ENCODE data around the gene MCTP2. TPM values are rescaled to one million over a fixed set of nuclear protein-coding genes. Genes with fewer than 3 reads are reported as not detected.

MCTP2 gene
- total and polyA plus RNA-seq, 5 experiments from 2014 or later: 1.8 to 14.9 (median 5.6) TPM

- no peaks in the 10 kb centered on the region for H3K27me3 Mint-ChIP-seq
- H3K27ac Mint-ChIP-seq: no peak overlapping the region
- ATAC-seq: no peak
- H3K4me1 Mint-ChIP-seq: peaks cover 0 to 9% (median 0%) of the 10 kb centered on the region in 4 donors
- DNase-seq: no peak
- H3K9me3 Mint-ChIP-seq: no peaks in the 10 kb centered on the region
- H3K36me3 Mint-ChIP-seq: peaks cover 0 to 54% (median 48%) of the 10 kb centered on the region in 3 donors
- H3K4me3 Mint-ChIP-seq: no peak overlapping the region
- POLR2A ChIA-PET: no interaction called here
Observed at GRCh38 chr15:94375997-94376396, 144.6 kb downstream of the MCTP2 start.

- H3K27ac Mint-ChIP-seq: no peak overlapping the region
- no peak for ATAC-seq
- POLR2A ChIA-PET: no interaction called here
- DNase-seq: no peak
- H3K4me3 Mint-ChIP-seq: no peak overlapping the region
- no peaks in the 10 kb centered on the region for H3K27me3 Mint-ChIP-seq
- H3K9me3 Mint-ChIP-seq: no peaks in the 10 kb centered on the region
- H3K36me3 Mint-ChIP-seq: peaks cover 8 to 48% (median 44%) of the 10 kb centered on the region in 3 donors
- H3K4me1 Mint-ChIP-seq: peaks cover 0 to 23% (median 1%) of the 10 kb centered on the region in 4 donors
Observed at GRCh38 chr15:94379986-94380385, 148.6 kb downstream of the MCTP2 start.

- DNase-seq: no peak
Observed at GRCh38 chr15:94380798-94381197, 149.4 kb downstream of the MCTP2 start.

DNA sequence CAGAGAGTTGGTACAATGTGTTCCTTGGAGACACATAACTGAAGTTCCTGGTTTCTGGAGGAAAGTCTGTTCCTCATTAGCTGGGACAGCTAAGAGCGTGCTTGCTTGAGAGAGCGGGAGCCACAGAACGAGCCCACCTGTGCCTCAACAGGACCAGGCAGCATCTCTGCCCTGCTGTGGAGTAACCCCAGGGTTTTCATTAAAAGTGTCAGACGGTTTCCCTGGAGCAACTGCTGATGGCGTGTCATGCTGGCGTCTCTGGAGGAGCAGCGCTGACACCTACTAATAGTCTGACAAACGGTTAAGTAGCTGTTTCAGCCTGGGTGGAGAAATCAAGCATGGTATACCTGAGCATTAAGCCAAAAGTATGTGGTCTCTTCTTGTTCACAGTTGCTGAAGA is 150.0 kb downstream of the MCTP2 start:
- Mint-ChIP-seq H3K4me3 (no peak overlapping the region), H3K9me3 (no peaks in the 10 kb centered on the region), H3K27me3 (no peaks in the 10 kb centered on the region), H3K27ac (no peak overlapping the region), H3K36me3 (peaks cover 8 to 56% (median 44%) of the 10 kb centered on the region in 3 donors), H3K4me1 (peaks cover 0 to 24% (median 1%) of the 10 kb centered on the region in 4 donors)
- ATAC-seq: no peak
- no peak for DNase-seq
- POLR2A ChIA-PET: no interaction called here

More at GRCh38 chr15:94380798-94381197, 149.4 kb downstream of the MCTP2 start:
- no peak overlapping the region for H3K27ac Mint-ChIP-seq
- POLR2A ChIA-PET: no interaction called here
- H3K4me1 Mint-ChIP-seq: peaks cover 0 to 23% (median 1%) of the 10 kb centered on the region in 4 donors
- no peak overlapping the region for H3K4me3 Mint-ChIP-seq
- H3K9me3 Mint-ChIP-seq: no peaks in the 10 kb centered on the region
- H3K36me3 Mint-ChIP-seq: peaks cover 8 to 51% (median 43%) of the 10 kb centered on the region in 3 donors
- no peak for ATAC-seq
- H3K27me3 Mint-ChIP-seq: no peaks in the 10 kb centered on the region

GRCh38 chr15:94383041-94383440 is 151.7 kb downstream of the MCTP2 start:
- no peaks in the 10 kb centered on the region for H3K9me3 Mint-ChIP-seq
- DNase-seq (no peak), ATAC-seq (no peak)
- POLR2A ChIA-PET: no interaction called here
- H3K27ac Mint-ChIP-seq: peak overlapping the region in 1 of 10 donors; percentile 12
- H3K4me3 Mint-ChIP-seq: no peak overlapping the region
- no peaks in the 10 kb centered on the region for H3K27me3 Mint-ChIP-seq
- H3K36me3 Mint-ChIP-seq: peaks cover 8 to 55% (median 43%) of the 10 kb centered on the region in 3 donors
- H3K4me1 Mint-ChIP-seq: peaks cover 12 to 38% (median 12%) of the 10 kb centered on the region in 4 donors

DNA sequence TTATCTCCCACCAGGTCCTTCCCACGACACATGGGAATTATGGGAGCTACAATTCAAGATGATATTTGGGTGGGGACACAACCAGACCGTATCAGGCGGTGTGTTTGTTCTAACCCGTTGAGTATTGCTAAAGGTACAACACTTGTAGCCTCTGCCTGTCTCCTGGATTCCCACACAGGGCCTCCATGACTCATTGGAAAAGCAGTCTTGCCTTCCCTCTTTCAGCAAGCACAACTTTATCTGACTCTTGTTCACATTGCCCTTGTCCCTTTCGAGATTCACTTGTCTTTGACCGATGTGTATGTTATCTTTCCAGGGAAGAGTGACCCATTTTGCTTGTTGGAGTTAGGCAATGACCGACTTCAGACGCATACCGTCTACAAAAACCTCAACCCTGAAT is 152.3 kb downstream of the MCTP2 start:
- no peaks in the 10 kb centered on the region for H3K27me3 Mint-ChIP-seq
- H3K4me3 Mint-ChIP-seq: no peak overlapping the region
- peaks cover 12 to 44% (median 13%) of the 10 kb centered on the region in 4 donors for H3K4me1 Mint-ChIP-seq
- POLR2A ChIA-PET: no interaction called here
- DNase-seq (no peak), ATAC-seq (no peak)
- no peaks in the 10 kb centered on the region for H3K9me3 Mint-ChIP-seq
- H3K36me3 Mint-ChIP-seq: peaks cover 10 to 56% (median 41%) of the 10 kb centered on the region in 3 donors
- peak overlapping the region in 1 of 10 donors; percentile 12 for H3K27ac Mint-ChIP-seq

DNA sequence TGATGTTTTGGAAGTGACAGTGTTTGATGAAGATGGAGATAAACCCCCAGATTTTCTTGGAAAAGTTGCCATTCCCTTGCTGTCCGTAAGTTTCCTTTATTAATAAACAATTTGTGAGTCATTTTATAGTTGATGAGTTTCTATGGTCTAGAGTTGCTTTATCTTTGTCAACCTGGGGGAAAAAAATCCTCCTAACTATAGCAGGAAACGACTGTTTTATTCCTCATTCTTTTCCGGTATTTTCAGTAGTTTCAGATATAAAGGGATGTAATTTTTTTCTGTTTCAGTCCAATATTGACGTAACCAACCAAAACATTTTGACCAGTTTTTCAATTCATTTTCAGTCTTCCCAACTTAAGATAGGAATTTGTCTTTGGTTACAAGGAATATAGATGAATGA is 154.1 kb downstream of the MCTP2 start:
- H3K36me3 Mint-ChIP-seq: peaks cover 11 to 57% (median 38%) of the 10 kb centered on the region in 3 donors
- POLR2A ChIA-PET: no interaction called here
- DNase-seq (no peak), ATAC-seq (no peak)
- H3K27ac Mint-ChIP-seq: no peak overlapping the region
- no peaks in the 10 kb centered on the region for H3K27me3 Mint-ChIP-seq
- H3K4me1 Mint-ChIP-seq: peaks cover 12 to 42% (median 13%) of the 10 kb centered on the region in 4 donors
- no peak overlapping the region for H3K4me3 Mint-ChIP-seq
- no peaks in the 10 kb centered on the region for H3K9me3 Mint-ChIP-seq

GRCh38 chr15:94386351-94386750 is 155.0 kb downstream of the MCTP2 start:
- POLR2A ChIA-PET: no interaction called here
- ATAC-seq (no peak), DNase-seq (no peak)
- Mint-ChIP-seq H3K9me3 (no peaks in the 10 kb centered on the region), H3K36me3 (peaks cover 11 to 56% (median 38%) of the 10 kb centered on the region in 3 donors), H3K27ac (no peak overlapping the region), H3K27me3 (no peaks in the 10 kb centered on the region), H3K4me3 (no peak overlapping the region), H3K4me1 (peaks cover 12 to 39% (median 13%) of the 10 kb centered on the region in 4 donors)

GRCh38 chr15:94387442-94387841 is 156.1 kb downstream of the MCTP2 start:
- ATAC-seq: no peak
- Mint-ChIP-seq H3K36me3 (peaks cover 7 to 55% (median 33%) of the 10 kb centered on the region in 3 donors), H3K27ac (peak overlapping the region in 4 of 10 donors; percentile 6 to 32 (median 20)), H3K9me3 (no peaks in the 10 kb centered on the region), H3K4me1 (peaks cover 12 to 35% (median 14%) of the 10 kb centered on the region in 4 donors), H3K4me3 (no peak overlapping the region), H3K27me3 (no peaks in the 10 kb centered on the region)
- POLR2A ChIA-PET: no interaction called here
- no peak for DNase-seq

GRCh38 chr15:94387849-94388441 is 156.6 kb downstream of the MCTP2 start:
- Mint-ChIP-seq H3K36me3 (peaks cover 3 to 50% (median 29%) of the 10 kb centered on the region in 3 donors), H3K4me1 (peaks cover 12 to 32% (median 14%) of the 10 kb centered on the region in 4 donors), H3K27me3 (no peaks in the 10 kb centered on the region), H3K4me3 (peak overlapping the region in 1 of 10 donors; percentile 28), H3K27ac (peak overlapping the region in 4 of 10 donors; percentile 6 to 32 (median 18)), H3K9me3 (no peaks in the 10 kb centered on the region)
- ATAC-seq: no peak
- peak in 1 of 10 donors; percentile 4 for DNase-seq
- POLR2A ChIA-PET: no interaction called here

DNA sequence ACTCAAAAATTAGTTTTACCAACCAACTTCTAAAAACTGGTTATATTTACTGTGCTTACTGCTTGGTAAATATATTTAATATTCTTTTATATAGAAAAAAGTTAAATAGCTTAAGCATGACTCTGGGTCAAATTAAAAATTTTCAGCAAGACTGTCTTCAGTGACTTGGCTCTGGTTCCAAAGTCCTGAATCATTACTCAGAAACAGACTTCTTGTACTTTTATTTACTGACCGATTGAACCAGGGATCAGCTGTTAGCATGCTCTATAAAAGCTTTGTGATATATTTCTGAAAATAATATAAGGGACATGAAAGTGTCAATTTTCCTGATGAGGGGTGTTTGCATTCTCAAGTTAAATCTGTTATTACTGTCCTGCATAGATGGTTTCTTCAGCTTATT is 164.3 kb downstream of the MCTP2 start:
- no peaks in the 10 kb centered on the region for H3K27me3 Mint-ChIP-seq
- POLR2A ChIA-PET: no interaction called here
- H3K4me1 Mint-ChIP-seq: peaks cover 0 to 3% (median 0%) of the 10 kb centered on the region in 4 donors
- DNase-seq (no peak), ATAC-seq (no peak)
- H3K4me3 Mint-ChIP-seq: no peak overlapping the region
- H3K36me3 Mint-ChIP-seq: peaks cover 0 to 33% (median 22%) of the 10 kb centered on the region in 3 donors
- no peak overlapping the region for H3K27ac Mint-ChIP-seq
- no peaks in the 10 kb centered on the region for H3K9me3 Mint-ChIP-seq

DNA sequence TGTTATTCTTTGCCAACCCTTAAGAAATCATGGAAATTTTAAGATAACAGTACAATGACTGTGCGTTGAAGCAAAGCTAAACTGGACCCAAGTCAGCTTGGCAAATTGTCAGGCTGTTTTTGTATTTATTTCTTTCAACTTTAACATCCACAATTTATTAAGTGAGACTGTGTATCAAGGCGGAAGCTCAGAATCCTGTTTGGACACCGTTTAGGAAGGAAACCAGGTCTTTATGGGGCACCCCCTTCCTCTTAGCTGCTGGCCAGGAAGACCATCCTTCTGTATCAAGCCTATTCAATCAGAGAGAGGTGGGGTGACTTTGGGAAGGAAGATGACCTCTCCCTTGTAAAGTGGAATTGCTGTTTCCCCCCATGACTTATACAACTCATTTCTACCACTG is 166.0 kb downstream of the MCTP2 start:
- H3K4me3 Mint-ChIP-seq: no peak overlapping the region
- no peak overlapping the region for H3K27ac Mint-ChIP-seq
- peaks cover 0 to 41% (median 26%) of the 10 kb centered on the region in 3 donors for H3K36me3 Mint-ChIP-seq
- H3K27me3 Mint-ChIP-seq: no peaks in the 10 kb centered on the region
- no peak for ATAC-seq
- POLR2A ChIA-PET: no interaction called here
- DNase-seq: no peak
- no peaks in the 10 kb centered on the region for H3K4me1 Mint-ChIP-seq
- no peaks in the 10 kb centered on the region for H3K9me3 Mint-ChIP-seq

DNA sequence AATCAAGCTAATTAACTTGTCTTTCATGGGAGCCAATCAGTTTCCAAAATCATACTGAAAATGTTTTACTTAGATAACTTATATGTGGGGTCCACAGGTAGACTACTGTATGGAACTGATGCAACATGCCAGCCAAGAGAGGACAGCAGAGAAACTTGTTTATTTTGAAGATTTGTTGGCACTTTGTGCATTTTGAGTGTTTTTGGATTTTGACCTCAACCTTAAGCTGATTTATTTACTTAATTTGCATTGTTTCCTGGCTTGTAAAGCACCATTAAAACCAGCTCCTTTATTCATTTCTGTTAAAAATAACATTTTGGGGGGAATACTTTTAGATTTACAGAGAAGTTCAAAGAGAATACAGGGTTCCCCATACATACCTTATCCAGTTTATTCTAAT is 166.6 kb downstream of the MCTP2 start:
- Mint-ChIP-seq H3K9me3 (no peaks in the 10 kb centered on the region), H3K27me3 (no peaks in the 10 kb centered on the region), H3K4me3 (no peak overlapping the region), H3K27ac (no peak overlapping the region), H3K4me1 (no peaks in the 10 kb centered on the region), H3K36me3 (peaks cover 0 to 46% (median 31%) of the 10 kb centered on the region in 3 donors)
- ATAC-seq: no peak
- no peak for DNase-seq
- POLR2A ChIA-PET: interaction anchor here (0.6 kb wide), 1 partner anchor 1619 kb away, joined by 4 read pairs; no protein-coding TSS in a partner anchor
